ENCODE data around the gene NFIB. TPM values are rescaled to one million over a fixed set of nuclear protein-coding genes. Genes with fewer than 3 reads are reported as not detected.

Gene NFIB
- total and polyA plus RNA-seq, 2 of the 8 experiments (the other 6 are each of a cell fraction or from before 2014, with no cell fraction given), result 2.6 to 13.1 TPM

- FAIRE-seq, result no peak
- H3K4me2 ChIP-seq (ENCODE audit: insufficient read depth in 1 of 2, low read depth in 2 of 2, low read length in 2 of 2), result no peak overlapping the region
- CTCF ChIA-PET (ENCODE audit: partially characterized antibody), result no interaction called here
Observed at GRCh38 chr9:14248149-14248548, 65.8 kb downstream of the NFIB start.

More at GRCh38 chr9:14248149-14248548, 65.8 kb downstream of the NFIB start:
- no peak for DNase-seq (ENCODE audit: low read depth in 1 of 2, low spot score in 2 of 2)
- Histone ChIP-seq H3K4me3 (ENCODE audit: extremely low read depth in 1 of 4, insufficient read depth in 2 of 4, low read depth in 3 of 4, low read length in 4 of 4) (no peak overlapping the region), H3K14ac (ENCODE audit: insufficient read length) (no peak overlapping the region), H3K23ac (ENCODE audit: insufficient read length) (no peak overlapping the region), H2BK15ac (ENCODE audit: low read length) (no peak overlapping the region), H3K79me1 (ENCODE audit: low read depth, low read length) (no peaks in the 10 kb centered on the region; the same call in 1 of the 2 replicates), H4K5ac (ENCODE audit: insufficient read length, low read depth, low read length) (no peak overlapping the region), H2BK12ac (ENCODE audit: low read depth, low read length) (no peak overlapping the region), H4K20me1 (replicated peaks in 1 of 2; ENCODE audit: control insufficient read depth in 1 of 2, insufficient read depth in 2 of 2, low read length in 2 of 2) (no peaks in the 10 kb centered on the region), H2BK5ac (ENCODE audit: low read depth, low read length) (no peak overlapping the region), H2BK120ac (replicated peaks; ENCODE audit: low read depth, low read length) (no peak overlapping the region), H3K27ac (ENCODE audit: low read depth, low read length) (no peak overlapping the region), H3K9ac (replicated peaks in 1 of 4; ENCODE audit: extremely low read depth in 1 of 4, low read depth in 3 of 4, low read length in 3 of 4) (no peak overlapping the region), H2AK5ac (ENCODE audit: low read depth, low read length) (no peak overlapping the region), H3K27me3 (replicated peaks in 1 of 4; ENCODE audit: control insufficient read depth in 3 of 4, extremely low read depth in 1 of 4, insufficient read depth in 3 of 4, low read length in 3 of 4) (no peaks in the 10 kb centered on the region), H3K79me2 (ENCODE audit: control insufficient read depth in 1 of 2, insufficient read depth in 2 of 2, low read length in 2 of 2) (peaks cover 0 to 5% of the 10 kb centered on the region in 2 experiments; a peak in 1 of 4 replicates), H3K56ac (replicated peaks; ENCODE audit: insufficient read length, low read depth, low read length) (no peak overlapping the region), H3K36me3 (ENCODE audit: control insufficient read depth in 2 of 4, insufficient read depth in 4 of 4, low read length in 3 of 4) (no peaks in the 10 kb centered on the region), H2AFZ (ENCODE audit: low read length) (no peak overlapping the region), H3K23me2 (ENCODE audit: low read depth, low read length) (no peaks in the 10 kb centered on the region), H4K8ac (ENCODE audit: extremely low read depth, insufficient read depth, low read length) (no peak overlapping the region), H4K91ac (replicated peaks; ENCODE audit: insufficient read length, low read length) (no peak overlapping the region), H3K9me3 (ENCODE audit: insufficient read depth in 2 of 2, low read depth in 1 of 2, low read length in 1 of 2) (no peaks in the 10 kb centered on the region), H3K18ac (ENCODE audit: extremely low read depth, low read length) (no peak overlapping the region), H3K4me1 (replicated peaks in 1 of 4; ENCODE audit: control insufficient read depth in 3 of 4, insufficient read depth in 4 of 4, low read length in 3 of 4) (peaks cover 0 to 7% (median 4%) of the 10 kb centered on the region in 4 experiments; a peak in 5 of 7 replicates), H2BK20ac (ENCODE audit: low read length) (no peak overlapping the region), H3K4ac (replicated peaks; ENCODE audit: insufficient read length, low read depth, low read length) (no peak overlapping the region)
- 87% methylated on average over 1 of the region's 1 CpG; no CpG with 5 or more reads in 1 of the 2 experiments for WGBS, 2 experiments (ENCODE audit: extremely low coverage in 1 of 2, insufficient coverage in 1 of 2, insufficient read length in 1 of 2, insufficient replicate concordance in 2 of 2, low coverage in 1 of 2, low lambda C conversion rate in 2 of 2, missing lambda C conversion rate in 1 of 2)
- POLR2A ChIA-PET (ENCODE audit: partially characterized antibody), result no interaction called here
- TF ChIP-seq CHD2 (IDR thresholded peaks at IDR 0.05; ENCODE audit: low read length) (no peak), SUZ12 (IDR thresholded peaks at IDR 0.05; ENCODE audit: low read length) (no peak), ZNF274 (IDR thresholded peaks at IDR 0.05; ENCODE audit: borderline replicate concordance, extremely low read depth, low read length) (no peak), SP2 (IDR thresholded peaks at IDR 0.05; ENCODE audit: low read length) (no peak), PHF8 (conservative IDR thresholded peaks at IDR 0.05; ENCODE audit: low read depth, low read length) (no peak), RAD21 (IDR thresholded peaks at IDR 0.05 in 1 of 2, conservative IDR thresholded peaks at IDR 0.05 in 1 of 2; ENCODE audit: low read depth in 2 of 2, low read length in 2 of 2) (no peak), RBBP5 (IDR thresholded peaks at IDR 0.05; ENCODE audit: borderline replicate concordance, low read depth, low read length) (no peak), JUND (IDR thresholded peaks at IDR 0.05; ENCODE audit: low read length) (no peak), RFX5 (IDR thresholded peaks at IDR 0.05; ENCODE audit: borderline replicate concordance, low read depth, low read length) (no peak), HDAC2 (IDR thresholded peaks at IDR 0.05; ENCODE audit: borderline replicate concordance in 1 of 2, low read depth in 2 of 2, low read length in 2 of 2) (no peak), POLR2A (IDR thresholded peaks at IDR 0.05; ENCODE audit: control extremely low read depth in 1 of 2, low read depth in 2 of 2, low read length in 2 of 2) (no peak), SIX5 (IDR thresholded peaks at IDR 0.05; ENCODE audit: low read depth, low read length) (no peak), GABPA (IDR thresholded peaks at IDR 0.05; ENCODE audit: borderline replicate concordance, insufficient read depth, low read length) (no peak), YY1 (IDR thresholded peaks at IDR 0.05; ENCODE audit: low read depth, low read length) (no peak)
- TF ChIP-seq, protein P1, sequence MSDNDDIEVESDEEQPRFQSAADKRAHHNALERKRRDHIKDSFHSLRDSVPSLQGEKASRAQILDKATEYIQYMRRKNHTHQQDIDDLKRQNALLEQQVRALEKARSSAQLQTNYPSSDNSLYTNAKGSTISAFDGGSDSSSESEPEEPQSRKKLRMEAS (IDR thresholded peaks at IDR 0.05), result no peak
